ENCODE measurements around the gene FPGT. TPM values are rescaled to one million over a fixed set of nuclear protein-coding genes. Genes with fewer than 3 reads are reported as not detected.

The FPGT gene
- total and polyA plus RNA-seq, 2 of the 8 experiments (the other 6 are each of a cell fraction or from before 2014, with no cell fraction given): 1.3 to 4.1 TPM

GRCh38 chr1:74245168-74245772, 47.2 kb downstream of the FPGT start (continued):
- peak; percentile 69; the same call in 1 of the 2 replicates for TF ChIP-seq ATF2 (IDR thresholded peaks at IDR 0.05; ENCODE audit: low read length)
- 0 out of 2 replicates have a peak, but pooled peaks have one; percentile 48 for TF ChIP-seq TCF12 (IDR thresholded peaks at IDR 0.05; ENCODE audit: low read depth, low read length)
- TF ChIP-seq CEBPB (IDR thresholded peaks at IDR 0.05; ENCODE audit: low read depth, low read length): no peak
- peak; percentile 88 for TF ChIP-seq TEAD4 (IDR thresholded peaks at IDR 0.05; ENCODE audit: low read depth, low read length)
- 0 out of 2 replicates have a peak, but pooled peaks have one; percentile 15 for TF ChIP-seq JUND (IDR thresholded peaks at IDR 0.05; ENCODE audit: low read length)

All from H1 (cell line).